ENCODE measurements around the gene NTSR1. TPM values are rescaled to one million over a fixed set of nuclear protein-coding genes. Genes with fewer than 3 reads are reported as not detected.

NTSR1 gene
- total RNA-seq, 1 experiment from 2014 or later = 0.98 TPM

DNA sequence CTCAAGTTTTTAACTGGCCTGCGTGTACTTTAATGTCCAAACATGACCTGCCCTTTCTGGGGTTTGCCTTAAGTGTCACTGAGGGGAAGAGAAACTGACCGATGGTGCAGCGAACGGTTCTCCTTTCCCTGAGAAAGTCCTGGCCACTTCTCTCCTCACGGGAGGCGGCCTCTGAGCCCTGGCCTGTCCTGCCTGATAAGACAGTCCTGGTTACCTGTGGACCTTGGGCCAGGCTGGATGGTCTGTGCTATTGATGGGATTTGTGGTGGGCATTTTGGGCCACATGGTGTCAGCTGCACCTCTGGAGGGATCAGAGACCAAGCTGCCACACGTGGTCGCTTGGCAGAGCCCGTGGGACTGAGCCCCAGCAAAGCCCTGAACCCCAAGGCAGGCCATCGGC is 11.6 kb upstream of the NTSR1 start:
- Histone ChIP-seq H2AFZ (no peak overlapping the region), H3K9me2 (ENCODE audit: insufficient read depth) (no peaks in the 10 kb centered on the region), H3K27me3 (ENCODE audit: insufficient read depth, low read depth) (peaks cover 24% of the 10 kb centered on the region; the same call in 1 of the 2 replicates), H3F3A (ENCODE audit: insufficient read depth, low read depth) (no peaks in the 10 kb centered on the region), H3K27ac (no peak overlapping the region), H3K79me2 (ENCODE audit: low read depth) (no peaks in the 10 kb centered on the region), H3K36me3 (ENCODE audit: low read depth) (no peaks in the 10 kb centered on the region), H3K4me3 (no peak overlapping the region), H3K4me2 (no peak overlapping the region), H3K9me3 (ENCODE audit: insufficient read depth, low read depth) (no peaks in the 10 kb centered on the region), H4K20me1 (ENCODE audit: insufficient read depth) (no peaks in the 10 kb centered on the region), H3K4me1 (replicated peaks; ENCODE audit: insufficient read depth) (no peaks in the 10 kb centered on the region; the same call in 1 of the 2 replicates)
- no TSS peak for BruUV-seq (replicated peaks)
- no peak for DNase-seq
- intact Hi-C loops (cut with micrococcal nuclease; ENCODE audit: unreplicated experiment) = no loop called here
- ChIA-PET CTCF (no interaction called here), POLR2A (ENCODE audit: unreplicated experiment) (no interaction called here)
- TF ChIP-seq, protein P1, sequence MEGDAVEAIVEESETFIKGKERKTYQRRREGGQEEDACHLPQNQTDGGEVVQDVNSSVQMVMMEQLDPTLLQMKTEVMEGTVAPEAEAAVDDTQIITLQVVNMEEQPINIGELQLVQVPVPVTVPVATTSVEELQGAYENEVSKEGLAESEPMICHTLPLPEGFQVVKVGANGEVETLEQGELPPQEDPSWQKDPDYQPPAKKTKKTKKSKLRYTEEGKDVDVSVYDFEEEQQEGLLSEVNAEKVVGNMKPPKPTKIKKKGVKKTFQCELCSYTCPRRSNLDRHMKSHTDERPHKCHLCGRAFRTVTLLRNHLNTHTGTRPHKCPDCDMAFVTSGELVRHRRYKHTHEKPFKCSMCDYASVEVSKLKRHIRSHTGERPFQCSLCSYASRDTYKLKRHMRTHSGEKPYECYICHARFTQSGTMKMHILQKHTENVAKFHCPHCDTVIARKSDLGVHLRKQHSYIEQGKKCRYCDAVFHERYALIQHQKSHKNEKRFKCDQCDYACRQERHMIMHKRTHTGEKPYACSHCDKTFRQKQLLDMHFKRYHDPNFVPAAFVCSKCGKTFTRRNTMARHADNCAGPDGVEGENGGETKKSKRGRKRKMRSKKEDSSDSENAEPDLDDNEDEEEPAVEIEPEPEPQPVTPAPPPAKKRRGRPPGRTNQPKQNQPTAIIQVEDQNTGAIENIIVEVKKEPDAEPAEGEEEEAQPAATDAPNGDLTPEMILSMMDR (conservative IDR thresholded peaks at IDR 0.05) = no peak
- TF ChIP-seq EZH2 (IDR thresholded peaks at IDR 0.05; ENCODE audit: low read depth) = no peak

DNA sequence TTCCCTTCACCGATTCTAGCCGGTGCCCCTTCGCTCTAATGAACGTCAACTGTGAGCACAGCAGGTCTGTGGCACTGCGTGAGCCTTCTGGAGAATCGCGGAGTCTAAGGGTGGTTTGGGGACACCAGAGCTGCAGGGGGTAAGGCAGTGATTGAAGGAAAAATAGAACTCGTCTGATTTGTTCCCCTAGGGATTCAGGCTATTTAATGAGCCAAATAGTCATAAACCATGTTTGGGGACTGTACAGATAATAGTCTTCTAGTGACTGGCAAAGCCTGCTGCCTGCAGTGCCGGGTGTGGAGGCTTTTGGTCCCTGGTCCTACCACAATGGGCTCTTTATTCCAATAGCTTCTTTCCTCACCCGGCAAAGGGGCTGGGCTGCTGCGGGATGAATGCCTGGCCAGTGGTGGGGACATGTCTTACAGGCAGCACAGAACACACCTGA is 11.1 kb upstream of the NTSR1 start:
- Histone ChIP-seq H3K9me3 (ENCODE audit: insufficient read depth, low read depth) (no peaks in the 10 kb centered on the region), H3K4me3 (no peak overlapping the region), H3K4me1 (replicated peaks; ENCODE audit: insufficient read depth) (peaks cover 1% of the 10 kb centered on the region; the same call in 1 of the 2 replicates), H3K9me2 (ENCODE audit: insufficient read depth) (no peaks in the 10 kb centered on the region), H3K36me3 (ENCODE audit: low read depth) (no peaks in the 10 kb centered on the region), H3K4me2 (no peak overlapping the region), H3K27ac (no peak overlapping the region), H3F3A (ENCODE audit: insufficient read depth, low read depth) (no peaks in the 10 kb centered on the region), H3K79me2 (ENCODE audit: low read depth) (no peaks in the 10 kb centered on the region), H3K27me3 (ENCODE audit: insufficient read depth, low read depth) (peaks cover 23% of the 10 kb centered on the region; the same call in 1 of the 2 replicates), H4K20me1 (ENCODE audit: insufficient read depth) (no peaks in the 10 kb centered on the region), H2AFZ (no peak overlapping the region)
- intact Hi-C loops (cut with micrococcal nuclease; ENCODE audit: unreplicated experiment) = no loop called here
- POLR2A ChIA-PET (ENCODE audit: unreplicated experiment) = no interaction called here
- BruUV-seq (replicated peaks) = no TSS peak
- DNase-seq = no peak
- TF ChIP-seq, protein P1 (conservative IDR thresholded peaks at IDR 0.05) = no peak
- TF ChIP-seq EZH2 (IDR thresholded peaks at IDR 0.05; ENCODE audit: low read depth) = no peak
- CTCF ChIA-PET = no interaction called here

DNA sequence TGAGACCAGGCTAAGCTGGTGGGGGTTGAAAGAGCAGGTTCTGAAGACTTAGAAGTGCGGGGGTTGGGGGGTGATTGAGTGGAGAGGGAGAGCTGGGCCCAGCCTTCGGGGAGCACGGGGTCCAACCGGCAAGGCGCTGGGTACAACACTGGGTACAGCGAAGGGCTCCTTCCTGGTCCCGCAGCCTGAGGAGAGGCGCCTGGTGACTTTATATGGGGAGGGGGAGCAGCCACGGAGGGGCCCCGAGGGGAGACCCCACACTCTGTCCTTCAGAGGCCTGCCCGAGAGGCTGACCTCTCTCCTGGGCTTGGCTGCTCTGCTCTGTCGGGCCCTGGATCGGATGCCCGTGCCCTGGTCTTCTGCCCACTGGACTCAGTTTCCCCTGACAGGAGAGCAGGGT is 10.4 kb upstream of the NTSR1 start:
- no TSS peak for BruUV-seq (replicated peaks)
- intact Hi-C loops (cut with micrococcal nuclease; ENCODE audit: unreplicated experiment) = no loop called here
- Histone ChIP-seq H4K20me1 (ENCODE audit: insufficient read depth) (no peaks in the 10 kb centered on the region), H3K27ac (no peak overlapping the region), H3K79me2 (ENCODE audit: low read depth) (no peaks in the 10 kb centered on the region), H3K9me2 (ENCODE audit: insufficient read depth) (no peaks in the 10 kb centered on the region), H3F3A (ENCODE audit: insufficient read depth, low read depth) (no peaks in the 10 kb centered on the region), H3K27me3 (ENCODE audit: insufficient read depth, low read depth) (peaks cover 15% of the 10 kb centered on the region; the same call in 1 of the 2 replicates), H3K4me1 (replicated peaks; ENCODE audit: insufficient read depth) (peaks cover 9% of the 10 kb centered on the region), H3K4me3 (no peak overlapping the region), H3K36me3 (ENCODE audit: low read depth) (no peaks in the 10 kb centered on the region), H2AFZ (no peak overlapping the region), H3K4me2 (no peak overlapping the region), H3K9me3 (ENCODE audit: insufficient read depth, low read depth) (no peaks in the 10 kb centered on the region)
- ChIA-PET CTCF (no interaction called here), POLR2A (ENCODE audit: unreplicated experiment) (no interaction called here)
- TF ChIP-seq, protein P1 (conservative IDR thresholded peaks at IDR 0.05) = no peak
- TF ChIP-seq EZH2 (IDR thresholded peaks at IDR 0.05; ENCODE audit: low read depth) = no peak
- no peak for DNase-seq

Data from PC-9 (cell line).